HG03139 (cell line): ENCODE measurements around the gene CSNK1D.
"Not testable (repeated sequence)": the region's sequence is repeated elsewhere in the genome, so short reads cannot be mapped to it uniquely, and the experiment has no call there.

ENCODE experiments used
- ATAC-seq: cut with Tn5 transposase; IDR thresholded peaks from one replicate; pipeline ENCODE4 v1.9.1; 2021; ENCODE audit not compliant: unreplicated experiment

CSNK1D gene

GRCh38 chr17:82275326-82275725 is 1.8 kb upstream of the CSNK1D start:
- no peak for ATAC-seq

DNA sequence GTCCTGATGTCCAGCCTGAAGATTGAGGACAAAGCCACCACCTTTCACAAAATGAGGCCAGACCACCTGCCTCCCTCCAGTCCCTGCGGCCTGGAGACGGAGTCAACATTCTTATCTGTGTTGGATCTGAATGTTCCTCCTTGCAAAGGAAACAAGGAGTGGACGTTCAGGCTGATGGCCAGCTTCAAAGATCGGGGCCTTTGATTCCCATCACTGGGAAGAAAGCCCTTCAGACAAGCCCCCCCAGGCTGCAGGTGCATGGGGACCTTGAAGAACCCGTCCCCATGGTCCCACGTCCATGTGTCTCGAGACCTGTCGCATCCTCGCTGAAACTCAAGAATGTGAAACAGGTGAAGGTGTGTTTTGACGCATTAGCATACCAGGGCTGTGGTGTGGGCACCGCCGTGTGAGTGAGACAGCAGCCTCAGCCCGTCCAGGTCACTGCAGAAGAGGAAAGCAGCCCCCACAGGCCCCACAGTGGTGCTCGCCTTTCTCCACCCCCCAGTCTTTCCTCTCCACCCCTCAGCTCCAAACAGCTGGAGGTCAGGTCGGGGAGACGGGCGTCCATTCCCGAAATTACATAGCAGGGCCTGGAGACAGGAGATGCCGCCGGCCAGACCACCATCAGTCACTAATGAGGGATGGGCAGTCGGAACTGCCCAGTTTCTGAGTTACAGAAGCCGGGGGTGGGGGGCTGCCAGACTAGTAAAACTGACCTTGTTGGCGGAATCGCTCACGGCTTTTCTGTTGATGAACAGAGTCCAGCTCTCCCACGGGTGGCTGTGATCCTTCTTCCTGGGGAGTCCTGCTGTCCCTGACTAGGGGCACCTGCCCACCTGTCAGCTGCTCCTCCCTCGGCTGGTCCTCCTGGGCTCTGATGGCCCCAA is 877 bp upstream of the CSNK1D start:
- no peak for ATAC-seq

DNA sequence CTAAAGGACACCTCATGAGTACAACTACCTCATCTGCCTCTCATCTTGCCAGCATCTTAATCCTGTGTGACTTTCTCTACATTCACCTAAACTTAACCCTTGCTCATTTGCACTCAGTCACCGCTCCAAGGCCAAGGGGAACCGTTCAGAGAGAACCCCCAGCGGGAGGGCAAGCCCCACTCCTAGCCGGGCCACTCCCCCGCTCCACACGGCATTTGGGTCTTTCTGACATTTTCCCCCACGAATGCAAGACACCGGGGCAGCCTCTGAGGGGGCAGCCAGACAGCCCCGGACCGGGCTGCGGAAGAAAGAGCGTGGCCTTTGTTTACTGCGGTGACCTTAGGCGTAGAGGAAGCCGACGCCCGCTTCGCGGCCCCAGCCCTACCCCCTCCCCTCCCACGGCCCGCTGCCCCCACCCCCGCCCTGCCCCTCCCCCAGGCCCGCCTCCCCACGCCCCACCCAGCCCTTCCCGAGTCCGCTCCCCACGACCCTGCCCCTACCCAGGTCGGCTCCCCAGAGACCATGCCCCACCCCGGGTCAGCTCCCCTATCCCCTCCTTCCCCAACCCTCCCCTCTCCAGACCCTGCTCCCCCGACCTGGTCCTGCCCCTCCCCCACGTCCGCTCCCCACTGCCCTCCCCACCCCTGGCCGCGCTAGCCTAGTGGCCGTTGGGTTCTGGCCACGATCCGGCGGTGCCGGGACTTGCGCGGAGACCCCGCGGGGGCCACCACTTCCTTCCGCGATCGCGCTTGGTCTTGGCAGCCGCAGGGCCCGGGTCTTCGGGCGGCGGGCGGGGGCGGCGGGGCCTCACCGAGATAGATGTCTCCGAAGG is 789 bp downstream of the CSNK1D start:
- peak; percentile 24 for ATAC-seq

- ATAC-seq: no peak
Measured at GRCh38 chr17:82271401-82271800, 2.1 kb downstream of the CSNK1D start.

GRCh38 chr17:82270651-82271050 is 2.8 kb downstream of the CSNK1D start:
- no peak for ATAC-seq

GRCh38 chr17:82269882-82270500 is 3.5 kb downstream of the CSNK1D start:
- ATAC-seq: no peak

DNA sequence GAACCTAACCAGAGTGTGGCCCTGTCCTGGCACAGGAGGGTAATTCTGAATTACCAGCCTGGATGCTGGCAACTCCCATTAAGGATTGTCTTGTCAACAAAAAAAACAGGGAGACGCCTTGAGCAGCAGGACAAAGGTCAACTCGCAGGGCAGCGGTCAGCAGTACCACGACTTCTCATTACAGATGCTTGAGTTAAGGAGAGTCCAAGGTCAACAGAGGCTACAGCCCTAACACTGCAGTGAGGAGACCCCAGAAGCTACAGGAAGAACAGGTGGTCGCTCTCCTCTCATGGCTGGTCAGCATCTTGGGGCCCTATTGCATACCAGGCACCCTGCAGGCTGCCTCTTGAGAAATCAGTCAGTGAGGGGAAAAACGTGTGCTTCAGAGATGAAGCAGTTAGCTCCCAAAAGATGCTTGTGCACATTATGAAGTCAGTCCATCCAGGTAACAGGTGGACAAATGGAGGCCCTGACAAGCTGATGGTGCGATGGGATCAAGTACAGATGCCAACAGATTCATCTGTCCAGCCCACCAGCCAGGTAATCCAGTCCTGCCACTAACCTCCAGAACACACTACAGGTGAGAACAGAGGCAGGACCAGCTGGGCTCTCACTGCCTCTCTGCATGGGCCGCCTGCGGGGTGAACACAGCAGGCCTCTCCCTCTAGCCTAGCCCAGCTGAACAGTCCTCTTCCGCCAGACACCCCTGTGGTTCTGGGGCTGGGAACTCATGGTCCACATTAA is 4.2 kb downstream of the CSNK1D start:
- ATAC-seq: no peak

DNA sequence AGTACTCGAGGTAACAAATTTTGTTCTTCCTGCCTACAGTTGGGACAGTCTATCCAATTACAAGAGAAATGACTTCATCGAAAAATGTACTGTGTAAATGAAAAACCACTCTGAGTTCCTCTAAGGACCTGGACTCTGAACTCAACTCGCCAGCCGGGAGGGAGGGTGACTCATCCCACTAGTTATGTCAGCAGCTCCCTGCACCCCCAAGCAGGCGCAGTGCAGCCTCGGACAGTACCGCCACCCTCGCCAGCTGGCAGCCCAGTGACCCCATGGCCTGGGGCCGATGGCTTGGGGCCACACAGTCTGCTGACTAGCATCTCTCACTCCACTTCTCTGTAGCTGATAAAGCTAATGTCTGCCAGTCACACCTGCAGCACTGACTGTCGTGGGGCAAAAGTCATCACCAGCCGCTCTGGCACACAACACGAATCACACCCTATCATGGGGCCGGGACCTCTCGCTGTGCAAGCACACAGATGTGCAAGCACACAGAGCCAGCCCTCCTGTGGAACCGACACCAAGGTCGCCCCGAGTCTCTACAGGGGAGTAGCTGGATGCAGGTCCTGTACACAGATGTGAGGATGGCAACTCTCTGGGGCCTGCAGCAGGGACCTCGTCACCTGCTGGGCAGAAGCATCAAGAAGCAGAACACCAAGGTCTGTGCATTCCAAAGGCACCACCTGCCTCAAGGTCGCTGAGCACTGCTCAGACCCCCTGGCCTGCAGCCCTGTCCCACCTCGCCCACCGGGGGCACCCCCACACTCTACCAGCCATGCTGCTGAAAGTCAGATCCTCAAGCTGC is 5.7 kb downstream of the CSNK1D start:
- no peak for ATAC-seq

DNA sequence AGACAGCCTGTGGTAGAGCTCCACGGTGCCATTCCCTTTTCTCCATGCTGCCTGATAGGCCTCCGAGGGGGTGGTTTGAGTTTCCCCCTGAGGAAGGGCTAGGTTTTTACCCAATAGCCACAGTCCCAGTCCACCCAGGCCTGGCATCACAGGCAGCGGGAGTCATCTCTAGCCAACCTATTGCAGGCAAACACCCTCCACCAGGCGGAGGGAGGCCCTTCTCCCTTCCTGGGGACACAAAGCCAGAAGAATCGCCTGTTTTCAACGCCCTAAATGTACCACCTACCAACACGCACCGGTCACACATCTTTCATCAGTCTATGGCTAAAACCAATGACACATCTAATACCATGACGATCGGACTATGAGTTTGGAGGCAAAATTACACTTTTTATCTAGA is 7.4 kb downstream of the CSNK1D start:
- no peak for ATAC-seq

GRCh38 chr17:82263641-82264040 is 9.9 kb downstream of the CSNK1D start:
- no peak for ATAC-seq

GRCh38 chr17:82262344-82262743 is 11.2 kb downstream of the CSNK1D start:
- ATAC-seq: no peak

DNA sequence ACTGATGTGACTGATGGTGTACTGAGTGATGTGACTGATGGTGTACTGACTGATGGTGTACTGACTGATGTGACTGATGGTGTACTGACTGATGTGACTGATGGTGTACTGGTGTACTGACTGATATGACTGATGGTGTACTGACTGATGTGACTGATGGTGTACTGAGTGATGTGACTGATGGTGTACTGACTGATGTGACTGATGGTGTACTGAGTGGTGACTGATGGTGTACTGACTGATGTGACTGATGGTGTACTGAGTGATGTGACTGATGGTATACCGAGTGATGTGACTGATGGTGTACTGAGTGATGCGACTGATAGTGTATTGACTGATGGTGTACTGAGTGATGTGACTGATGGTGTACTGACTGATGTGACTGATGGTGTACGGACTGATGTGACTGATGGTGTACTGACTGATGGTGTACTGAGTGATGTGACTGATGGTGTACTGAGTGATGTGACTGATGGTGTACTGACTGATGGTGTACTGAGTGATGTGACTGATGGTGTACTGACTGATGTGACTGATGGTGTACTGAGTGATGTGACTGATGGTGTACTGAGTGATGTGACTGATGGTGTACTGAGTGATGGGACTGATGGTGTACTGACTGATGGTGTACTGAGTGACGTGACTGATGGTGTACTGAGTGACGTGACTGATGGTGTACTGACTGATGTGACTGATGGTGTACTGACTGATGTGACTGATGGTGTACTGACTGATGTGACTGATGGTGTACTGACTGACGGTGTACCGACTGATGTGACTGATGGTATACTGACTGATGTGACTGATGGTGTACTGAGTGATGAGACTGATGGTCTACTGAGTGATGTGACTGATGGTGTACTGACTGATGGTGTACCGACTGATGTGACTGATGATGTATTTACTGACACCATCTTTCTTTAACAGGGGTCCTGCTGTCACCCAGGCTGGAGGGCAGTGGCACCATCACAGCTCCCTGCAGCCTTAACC is 13.2 kb downstream of the CSNK1D start:
- ATAC-seq: not testable (repeated sequence)

- ATAC-seq: no peak
Measured at GRCh38 chr17:82258555-82258954, 14.9 kb downstream of the CSNK1D start.

GRCh38 chr17:82257473-82257872 is 16.0 kb downstream of the CSNK1D start:
- ATAC-seq: no peak

- ATAC-seq: no peak
Measured at GRCh38 chr17:82256242-82256885, 17.1 kb downstream of the CSNK1D start.

- no peak for ATAC-seq
Measured at GRCh38 chr17:82255402-82255972, 18.0 kb downstream of the CSNK1D start.

DNA sequence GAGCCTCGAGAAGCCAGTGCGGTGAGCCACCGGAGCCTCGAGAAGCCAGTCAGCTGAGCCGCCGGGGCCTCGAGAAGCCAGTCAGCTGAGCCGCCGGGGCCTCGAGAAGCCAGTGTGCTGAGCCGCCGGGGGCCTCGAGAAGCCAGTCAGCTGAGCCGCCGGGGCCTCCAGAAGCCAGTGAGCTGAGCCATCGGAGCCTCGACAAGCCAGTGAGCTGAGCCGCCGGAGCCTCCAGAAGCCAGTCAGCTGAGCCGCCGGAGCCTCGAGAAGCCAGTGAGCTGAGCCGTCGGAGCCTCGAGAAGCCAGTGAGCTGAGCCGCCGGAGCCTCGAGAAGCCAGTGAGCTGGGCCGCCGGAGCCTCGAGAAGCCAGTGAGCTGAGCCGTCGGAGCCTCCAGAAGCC is 18.8 kb downstream of the CSNK1D start:
- not testable (repeated sequence) for ATAC-seq

DNA sequence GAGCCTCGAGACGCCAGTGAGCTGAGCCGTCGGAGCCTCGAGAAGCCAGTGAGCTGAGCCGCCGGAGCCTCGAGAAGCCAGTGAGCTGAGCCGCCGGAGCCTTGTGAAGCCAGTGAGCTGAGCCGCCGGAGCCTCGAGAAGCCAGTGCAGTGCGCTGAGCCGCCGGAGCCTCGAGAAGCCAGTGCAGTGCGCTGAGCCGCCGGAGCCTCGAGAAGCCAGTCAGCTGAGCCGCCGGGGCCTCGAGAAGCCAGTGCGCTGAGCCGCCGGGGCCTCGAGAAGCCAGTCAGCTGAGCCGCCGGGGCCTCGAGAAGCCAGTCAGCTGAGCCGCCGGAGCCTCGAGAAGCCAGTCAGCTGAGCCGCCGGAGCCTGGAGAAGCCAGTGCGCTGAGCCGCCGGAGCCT is 19.4 kb downstream of the CSNK1D start:
- not testable (repeated sequence) for ATAC-seq
